ENCODE results near the gene EGFL7. TPM values are rescaled to one million over a fixed set of nuclear protein-coding genes. Genes with fewer than 3 reads are reported as not detected.

The EGFL7 gene
- total and polyA plus RNA-seq, 5 donors, result 73.3 to 148 (median 83.6) TPM

- no peak overlapping the region for H3K4me3 ChIP-seq (ENCODE audit: low read length)
- no peaks in the 10 kb centered on the region for H3K27me3 ChIP-seq (ENCODE audit: control insufficient read depth, insufficient read depth)
- H3K9me3 ChIP-seq (ENCODE audit: control insufficient read depth, low read length), result no peaks in the 10 kb centered on the region
- peaks cover 3% of the 10 kb centered on the region for H3K4me1 ChIP-seq (ENCODE audit: control insufficient read depth, insufficient read depth, low read length)
- 83% methylated on average over 46 of the region's 46 CpGs for WGBS
- ATAC-seq (no peak), DNase-seq (no peak)
- intact Hi-C loops (cut with DNase I), result no loop called here
- H3K27ac ChIP-seq (ENCODE audit: low read length), result no peak overlapping the region
Measured at GRCh38 chr9:136676920-136677686, 14.4 kb downstream of the EGFL7 start.

- WGBS, result 94% methylated on average over 15 of the region's 15 CpGs
- H3K4me3 ChIP-seq (ENCODE audit: low read length), result no peak overlapping the region
- no peak for DNase-seq
Measured at GRCh38 chr9:136678034-136678433, 15.3 kb downstream of the EGFL7 start.

GRCh38 chr9:136678624-136679023, 15.9 kb downstream of the EGFL7 start:
- no peak overlapping the region for H3K4me3 ChIP-seq (ENCODE audit: low read length)
- intact Hi-C loops (cut with DNase I), result no loop called here
- ATAC-seq, result no peak
- H3K9me3 ChIP-seq (ENCODE audit: control insufficient read depth, low read length), result no peaks in the 10 kb centered on the region
- WGBS, result 70% methylated on average over 6 of the region's 6 CpGs
- peak overlapping the region; percentile 22 for H3K27ac ChIP-seq (ENCODE audit: low read length)
- no peaks in the 10 kb centered on the region for H3K27me3 ChIP-seq (ENCODE audit: control insufficient read depth, insufficient read depth)
- peaks cover 3% of the 10 kb centered on the region for H3K4me1 ChIP-seq (ENCODE audit: control insufficient read depth, insufficient read depth, low read length)
- DNase-seq, result no peak

More at GRCh38 chr9:136678034-136678433, 15.3 kb downstream of the EGFL7 start:
- no peak for ATAC-seq
- Histone ChIP-seq H3K27me3 (ENCODE audit: control insufficient read depth, insufficient read depth) (no peaks in the 10 kb centered on the region), H3K9me3 (ENCODE audit: control insufficient read depth, low read length) (no peaks in the 10 kb centered on the region), H3K27ac (ENCODE audit: low read length) (no peak overlapping the region), H3K4me1 (ENCODE audit: control insufficient read depth, insufficient read depth, low read length) (peaks cover 3% of the 10 kb centered on the region)
- intact Hi-C loops (cut with DNase I), result no loop called here

- WGBS, result 44% methylated on average over 22 of the region's 22 CpGs
- Histone ChIP-seq H3K9me3 (ENCODE audit: control insufficient read depth, low read length) (no peaks in the 10 kb centered on the region), H3K27ac (ENCODE audit: low read length) (peak overlapping the region; percentile 19), H3K4me1 (ENCODE audit: control insufficient read depth, insufficient read depth, low read length) (peaks cover 3% of the 10 kb centered on the region), H3K27me3 (ENCODE audit: control insufficient read depth, insufficient read depth) (no peaks in the 10 kb centered on the region), H3K4me3 (ENCODE audit: low read length) (no peak overlapping the region)
- intact Hi-C loops (cut with DNase I), result no loop called here
- peak; percentile 77 to 86 (median 85) for DNase-seq
- peak; percentile 2 to 6 for ATAC-seq
Measured at GRCh38 chr9:136679431-136679941, 16.8 kb downstream of the EGFL7 start.

- ATAC-seq (no peak), DNase-seq (no peak)
- WGBS, result 93% methylated on average over 17 of the region's 17 CpGs
- Histone ChIP-seq H3K4me3 (ENCODE audit: low read length) (no peak overlapping the region), H3K9me3 (ENCODE audit: control insufficient read depth, low read length) (no peaks in the 10 kb centered on the region), H3K4me1 (ENCODE audit: control insufficient read depth, insufficient read depth, low read length) (peaks cover 11% of the 10 kb centered on the region), H3K27ac (ENCODE audit: low read length) (no peak overlapping the region), H3K27me3 (ENCODE audit: control insufficient read depth, insufficient read depth) (no peaks in the 10 kb centered on the region)
- intact Hi-C loops (cut with DNase I), result no loop called here
Measured at GRCh38 chr9:136681029-136681428, 18.3 kb downstream of the EGFL7 start.

- peaks cover 11% of the 10 kb centered on the region for H3K4me1 ChIP-seq (ENCODE audit: control insufficient read depth, insufficient read depth, low read length)
- no peaks in the 10 kb centered on the region for H3K9me3 ChIP-seq (ENCODE audit: control insufficient read depth, low read length)
- intact Hi-C loops (cut with DNase I), result no loop called here
- H3K27ac ChIP-seq (ENCODE audit: low read length), result no peak overlapping the region
- DNase-seq, result peak in 1 of 3 donors; percentile 49
- WGBS, result 87% methylated on average over 20 of the region's 20 CpGs
- ATAC-seq, result no peak
- no peak overlapping the region for H3K4me3 ChIP-seq (ENCODE audit: low read length)
- no peaks in the 10 kb centered on the region for H3K27me3 ChIP-seq (ENCODE audit: control insufficient read depth, insufficient read depth)
Measured at GRCh38 chr9:136681945-136682699, 19.4 kb downstream of the EGFL7 start.

GRCh38 chr9:136682710-136683109, 20.0 kb downstream of the EGFL7 start:
- no peaks in the 10 kb centered on the region for H3K9me3 ChIP-seq (ENCODE audit: control insufficient read depth, low read length)
- intact Hi-C loops (cut with DNase I), result no loop called here
- H3K27ac ChIP-seq (ENCODE audit: low read length), result no peak overlapping the region
- ATAC-seq (no peak), DNase-seq (no peak)
- H3K27me3 ChIP-seq (ENCODE audit: control insufficient read depth, insufficient read depth), result no peaks in the 10 kb centered on the region
- H3K4me3 ChIP-seq (ENCODE audit: low read length), result no peak overlapping the region
- 90% methylated on average over 10 of the region's 10 CpGs for WGBS
- H3K4me1 ChIP-seq (ENCODE audit: control insufficient read depth, insufficient read depth, low read length), result peaks cover 11% of the 10 kb centered on the region

GRCh38 chr9:136683173-136683745, 20.5 kb downstream of the EGFL7 start:
- Histone ChIP-seq H3K27me3 (ENCODE audit: control insufficient read depth, insufficient read depth) (no peaks in the 10 kb centered on the region), H3K4me1 (ENCODE audit: control insufficient read depth, insufficient read depth, low read length) (peaks cover 11% of the 10 kb centered on the region), H3K9me3 (ENCODE audit: control insufficient read depth, low read length) (no peaks in the 10 kb centered on the region), H3K4me3 (ENCODE audit: low read length) (no peak overlapping the region), H3K27ac (ENCODE audit: low read length) (no peak overlapping the region)
- ATAC-seq, result no peak
- 88% methylated on average over 16 of the region's 16 CpGs for WGBS
- DNase-seq, result peak in 2 of 3 donors; percentile 33 to 57
- intact Hi-C loops (cut with DNase I), result no loop called here

- intact Hi-C loops (cut with DNase I), result no loop called here
- WGBS, result 79% methylated on average over 14 of the region's 14 CpGs
- Histone ChIP-seq H3K4me1 (ENCODE audit: control insufficient read depth, insufficient read depth, low read length) (peaks cover 11% of the 10 kb centered on the region), H3K9me3 (ENCODE audit: control insufficient read depth, low read length) (no peaks in the 10 kb centered on the region), H3K27ac (ENCODE audit: low read length) (no peak overlapping the region), H3K27me3 (ENCODE audit: control insufficient read depth, insufficient read depth) (no peaks in the 10 kb centered on the region), H3K4me3 (ENCODE audit: low read length) (no peak overlapping the region)
- ATAC-seq, result no peak
- peak in 2 of 3 donors; percentile 28 to 61 for DNase-seq
Measured at GRCh38 chr9:136683755-136684154, 21.0 kb downstream of the EGFL7 start.

- intact Hi-C loops (cut with DNase I), result no loop called here
- ATAC-seq (no peak), DNase-seq (peak in 1 of 3 donors; percentile 54)
- Histone ChIP-seq H3K27ac (ENCODE audit: low read length) (no peak overlapping the region), H3K9me3 (ENCODE audit: control insufficient read depth, low read length) (no peaks in the 10 kb centered on the region), H3K4me3 (ENCODE audit: low read length) (no peak overlapping the region), H3K27me3 (ENCODE audit: control insufficient read depth, insufficient read depth) (no peaks in the 10 kb centered on the region), H3K4me1 (ENCODE audit: control insufficient read depth, insufficient read depth, low read length) (peaks cover 8% of the 10 kb centered on the region)
- WGBS, result 87% methylated on average over 15 of the region's 15 CpGs
Measured at GRCh38 chr9:136684339-136684738, 21.6 kb downstream of the EGFL7 start.

GRCh38 chr9:136684799-136685198, 22.1 kb downstream of the EGFL7 start:
- ATAC-seq (no peak), DNase-seq (peak in 1 of 3 donors; percentile 50)
- Histone ChIP-seq H3K4me1 (ENCODE audit: control insufficient read depth, insufficient read depth, low read length) (peaks cover 8% of the 10 kb centered on the region), H3K4me3 (ENCODE audit: low read length) (no peak overlapping the region), H3K27ac (ENCODE audit: low read length) (no peak overlapping the region), H3K27me3 (ENCODE audit: control insufficient read depth, insufficient read depth) (no peaks in the 10 kb centered on the region), H3K9me3 (ENCODE audit: control insufficient read depth, low read length) (no peaks in the 10 kb centered on the region)
- 79% methylated on average over 15 of the region's 15 CpGs for WGBS
- intact Hi-C loops (cut with DNase I), result no loop called here

All from right cardiac atrium (tissue), 5 donors.